Stimulated activated CD4-positive, alpha-beta T cell treated with anti-CD3 and anti-CD28 coated beads, Interleukin-12 subunit alpha, Interleukin-12 subunit beta, amount 100 ng/mL, for 48 hours (primary cell): ENCODE measurements around the gene PTPRN2.
"Not testable (repeated sequence)": the region's sequence is repeated elsewhere in the genome, so short reads cannot be mapped to it uniquely, and the experiment has no call there.

Experiments
- DNase-seq, 3 donors: peaks; one replicate each; pipeline ENCODE4 v3.0.0-alpha.2; 2020; ENCODE audit warnings: low read depth in 2 of 3, low spot score in 1 of 3

Gene PTPRN2

DNA sequence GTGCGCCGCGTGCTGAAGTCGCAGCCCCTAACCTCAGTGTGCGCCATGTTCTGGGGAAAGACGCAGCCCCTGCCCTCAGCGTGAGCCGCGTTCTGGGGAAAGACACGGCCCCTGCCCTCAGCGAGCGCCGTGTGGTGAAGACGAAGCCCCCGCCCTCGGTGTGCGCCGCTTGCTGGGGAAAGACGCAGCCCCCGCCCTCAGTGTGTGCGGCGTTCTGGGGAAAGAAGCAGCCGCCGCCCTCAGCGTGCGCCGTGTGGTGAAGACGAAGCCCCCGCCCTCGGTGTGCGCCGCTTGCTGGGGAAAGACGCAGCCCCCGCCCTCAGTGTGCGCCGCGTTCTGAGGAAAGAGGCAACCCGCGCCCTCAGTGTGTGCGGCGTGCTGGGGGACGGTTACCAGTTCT lies 383.7 kb downstream of the PTPRN2 start:
- DNase-seq: not testable (repeated sequence)

GRCh38 chr7:158194365-158194900 lies 393.2 kb downstream of the PTPRN2 start:
- DNase-seq: no peak

DNA sequence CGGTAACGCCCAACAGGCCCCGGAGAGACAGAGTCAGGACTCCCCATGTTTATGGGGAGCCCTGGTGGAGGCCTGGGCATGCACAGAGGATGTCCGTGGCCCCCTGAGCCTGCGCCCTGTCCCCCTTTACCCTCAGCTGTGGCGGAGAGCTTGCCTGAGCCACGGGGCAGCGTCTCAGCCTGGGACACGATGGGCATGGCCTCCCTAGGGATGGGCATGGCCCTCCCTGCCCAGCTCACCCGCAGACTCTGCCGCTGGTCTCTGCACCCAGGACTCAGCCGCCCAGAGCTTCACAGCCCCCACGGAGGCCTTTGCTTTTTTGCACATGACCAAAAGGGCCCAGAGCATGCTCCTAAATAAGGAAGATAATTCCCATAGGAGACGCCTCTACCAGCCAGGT lies 394.2 kb downstream of the PTPRN2 start:
- no peak for DNase-seq

DNA sequence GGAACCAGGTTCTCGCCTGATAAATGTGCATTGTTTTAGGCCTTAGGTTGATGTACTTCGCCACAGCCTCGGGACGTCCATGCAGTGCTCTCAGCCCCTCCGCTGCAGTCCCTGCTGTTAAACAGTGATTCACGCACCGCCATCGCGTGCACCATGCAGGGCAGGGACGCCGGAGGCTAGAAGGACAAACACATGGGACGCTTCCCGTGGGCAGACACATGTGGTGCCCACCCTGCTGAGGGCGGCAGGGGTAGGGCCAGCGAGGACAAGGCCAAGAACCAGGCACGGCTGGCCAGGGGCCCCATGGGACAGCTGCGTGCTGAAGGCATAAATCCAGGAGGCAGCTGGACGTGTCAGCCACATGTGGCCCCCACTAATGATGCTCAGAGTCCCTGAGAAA lies 394.7 kb downstream of the PTPRN2 start:
- DNase-seq: no peak

GRCh38 chr7:158192184-158192835 lies 395.3 kb downstream of the PTPRN2 start:
- no peak for DNase-seq

DNA sequence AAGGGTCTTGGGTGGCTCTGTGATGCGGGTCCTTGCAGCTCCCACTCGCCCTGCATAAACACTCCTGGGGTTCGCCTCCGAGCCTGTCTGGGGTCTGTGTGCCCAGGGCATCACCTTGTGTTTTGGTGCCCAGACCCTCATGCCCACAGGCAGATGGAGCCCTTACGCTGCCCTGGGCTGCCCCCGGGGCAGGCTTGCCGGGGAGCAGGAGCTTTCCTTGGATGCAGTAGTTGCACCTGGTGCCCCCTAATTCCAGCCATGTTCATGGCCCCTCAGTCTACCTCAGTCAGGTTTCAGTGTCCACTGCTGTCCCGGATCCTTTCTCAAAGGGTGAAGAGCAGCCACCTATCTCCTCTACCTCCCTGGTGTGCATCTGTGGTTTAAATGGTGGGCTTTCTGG lies 396.0 kb downstream of the PTPRN2 start:
- no peak for DNase-seq

GRCh38 chr7:158190756-158191155 lies 396.9 kb downstream of the PTPRN2 start:
- no peak for DNase-seq

DNA sequence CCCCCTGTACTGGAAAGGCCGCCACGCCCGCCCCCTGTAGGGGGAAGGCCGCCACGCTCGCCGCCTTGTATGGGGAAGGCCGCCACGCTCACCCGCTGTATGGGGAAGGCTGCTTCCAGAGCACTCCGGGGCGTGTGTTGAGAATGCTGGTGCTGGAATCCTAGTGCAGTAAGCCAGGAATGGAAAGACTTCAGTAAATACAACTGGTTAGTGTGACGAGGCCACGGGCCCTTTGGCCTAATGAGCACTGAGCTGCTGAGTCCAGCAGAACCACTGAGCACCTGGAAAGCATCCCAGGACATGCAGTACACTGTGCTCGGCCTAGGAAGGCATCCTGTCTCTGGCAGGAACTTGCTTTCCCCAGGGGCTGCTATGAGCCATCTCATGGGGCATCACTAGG lies 398.9 kb downstream of the PTPRN2 start:
- DNase-seq: no peak

DNA sequence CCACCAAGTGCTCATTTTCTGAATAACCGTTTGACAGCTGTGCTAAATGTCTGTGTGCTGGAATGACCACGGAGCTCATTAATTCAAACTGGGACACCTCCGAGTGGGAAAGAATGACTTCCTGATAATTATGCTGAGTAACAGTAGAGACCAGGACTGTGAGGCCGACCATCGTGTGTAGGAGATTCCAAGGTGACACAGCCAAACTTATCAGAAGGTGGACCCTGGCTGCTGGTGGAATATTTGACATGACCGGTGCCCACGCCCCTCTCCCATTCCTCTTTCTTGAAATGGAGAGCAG lies 400.0 kb downstream of the PTPRN2 start:
- no peak for DNase-seq

- no peak for DNase-seq
Observed at GRCh38 chr7:158186864-158187693, 400.5 kb downstream of the PTPRN2 start.

DNA sequence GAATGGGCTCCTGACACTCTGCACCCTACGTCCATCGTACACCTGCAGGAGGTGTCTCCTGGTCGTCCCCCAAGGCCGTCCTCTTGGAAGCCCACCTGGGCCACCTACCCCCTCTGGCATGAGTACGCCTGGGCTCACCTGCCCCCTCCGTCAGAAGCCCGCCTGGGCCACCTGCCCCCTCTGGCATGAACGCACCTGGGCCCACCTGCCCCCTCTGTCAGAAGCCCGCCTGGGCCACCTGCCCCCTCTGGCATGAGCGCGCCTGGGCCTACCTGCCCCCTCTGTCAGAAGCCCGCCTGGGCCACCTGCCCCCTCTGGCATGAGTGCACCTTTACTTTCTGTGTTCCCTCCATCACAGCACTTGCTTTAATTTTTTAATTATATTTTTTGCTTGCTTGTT lies 401.2 kb downstream of the PTPRN2 start:
- DNase-seq: no peak

GRCh38 chr7:158185653-158186052 lies 402.0 kb downstream of the PTPRN2 start:
- DNase-seq: no peak

DNA sequence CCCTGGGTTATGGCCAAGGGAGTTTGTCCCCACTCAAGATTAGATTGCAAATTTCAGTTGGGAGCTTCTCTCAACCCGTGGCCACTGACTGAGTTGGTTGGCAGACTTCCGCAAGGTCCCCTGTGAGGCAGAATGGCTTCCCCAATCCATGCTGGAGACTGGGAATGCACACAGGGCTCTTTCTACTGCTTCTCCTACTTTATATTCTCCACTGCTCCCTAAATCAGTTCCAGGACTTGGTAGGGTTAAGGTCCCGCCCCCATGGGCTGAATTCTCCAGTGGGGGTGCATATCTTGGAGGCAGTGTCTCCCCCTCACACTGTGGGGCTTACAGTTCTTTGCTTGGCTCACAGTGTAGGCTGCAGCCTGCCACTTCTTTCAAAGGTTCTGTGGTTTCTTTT lies 404.2 kb downstream of the PTPRN2 start:
- DNase-seq: no peak

GRCh38 chr7:158176561-158177173 lies 411.0 kb downstream of the PTPRN2 start:
- no peak for DNase-seq

DNA sequence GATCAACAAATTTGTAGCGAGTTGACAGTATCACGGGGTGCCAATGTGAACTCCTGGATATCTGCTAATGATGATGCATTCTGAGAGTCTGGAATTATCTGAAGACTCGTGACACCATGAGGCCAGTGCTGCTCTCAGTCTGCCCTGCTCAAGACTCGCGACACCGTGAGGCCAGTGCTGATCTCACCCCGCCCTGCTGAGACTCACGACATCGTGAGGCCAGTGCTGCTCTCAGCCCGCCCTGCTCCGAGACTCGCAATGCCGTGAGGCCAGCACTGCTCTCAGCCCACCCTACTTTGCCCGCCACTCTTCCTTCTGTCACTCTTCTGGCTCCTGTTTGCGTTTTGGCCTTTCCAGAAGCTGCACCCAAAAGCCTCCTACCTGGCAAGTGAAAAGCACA lies 411.8 kb downstream of the PTPRN2 start:
- DNase-seq: no peak

DNA sequence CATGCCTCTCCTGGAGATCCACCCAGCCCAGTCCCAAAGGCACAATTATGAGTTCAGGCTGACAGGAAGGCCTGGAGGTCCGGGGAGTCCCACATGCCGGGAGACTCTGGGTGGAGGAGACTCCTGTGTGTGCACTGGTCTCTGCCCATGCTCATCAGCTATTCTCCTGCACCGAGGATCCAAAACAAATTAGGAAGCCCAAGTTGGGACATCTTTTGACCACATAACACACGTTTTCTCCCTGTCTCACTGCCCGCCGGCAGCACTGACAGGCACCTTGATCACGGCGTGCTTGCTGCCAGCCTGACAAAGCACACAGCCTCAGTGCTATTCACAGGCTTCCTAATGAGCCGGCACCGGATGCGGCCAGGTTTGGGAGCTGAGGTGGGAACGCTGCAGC lies 412.7 kb downstream of the PTPRN2 start:
- no peak for DNase-seq

DNA sequence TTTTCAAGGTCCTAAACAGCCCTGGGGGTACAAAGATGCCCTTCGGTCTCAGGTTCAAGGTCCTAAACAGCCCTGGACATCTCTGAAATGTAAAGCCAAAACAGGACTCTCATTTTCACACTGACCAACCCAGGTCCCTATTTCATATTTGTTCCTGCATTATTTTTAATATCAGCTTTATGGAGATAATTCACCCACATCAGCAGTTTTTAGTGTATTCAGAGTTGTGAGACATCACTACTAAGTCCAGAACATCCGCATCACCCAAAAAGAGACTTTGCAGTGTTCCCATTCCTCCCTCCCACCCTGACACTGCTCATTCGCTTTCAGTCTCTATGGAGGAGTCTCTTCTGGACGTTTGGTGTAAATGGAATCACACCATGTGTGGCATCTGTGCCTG lies 420.2 kb downstream of the PTPRN2 start:
- no peak for DNase-seq

DNA sequence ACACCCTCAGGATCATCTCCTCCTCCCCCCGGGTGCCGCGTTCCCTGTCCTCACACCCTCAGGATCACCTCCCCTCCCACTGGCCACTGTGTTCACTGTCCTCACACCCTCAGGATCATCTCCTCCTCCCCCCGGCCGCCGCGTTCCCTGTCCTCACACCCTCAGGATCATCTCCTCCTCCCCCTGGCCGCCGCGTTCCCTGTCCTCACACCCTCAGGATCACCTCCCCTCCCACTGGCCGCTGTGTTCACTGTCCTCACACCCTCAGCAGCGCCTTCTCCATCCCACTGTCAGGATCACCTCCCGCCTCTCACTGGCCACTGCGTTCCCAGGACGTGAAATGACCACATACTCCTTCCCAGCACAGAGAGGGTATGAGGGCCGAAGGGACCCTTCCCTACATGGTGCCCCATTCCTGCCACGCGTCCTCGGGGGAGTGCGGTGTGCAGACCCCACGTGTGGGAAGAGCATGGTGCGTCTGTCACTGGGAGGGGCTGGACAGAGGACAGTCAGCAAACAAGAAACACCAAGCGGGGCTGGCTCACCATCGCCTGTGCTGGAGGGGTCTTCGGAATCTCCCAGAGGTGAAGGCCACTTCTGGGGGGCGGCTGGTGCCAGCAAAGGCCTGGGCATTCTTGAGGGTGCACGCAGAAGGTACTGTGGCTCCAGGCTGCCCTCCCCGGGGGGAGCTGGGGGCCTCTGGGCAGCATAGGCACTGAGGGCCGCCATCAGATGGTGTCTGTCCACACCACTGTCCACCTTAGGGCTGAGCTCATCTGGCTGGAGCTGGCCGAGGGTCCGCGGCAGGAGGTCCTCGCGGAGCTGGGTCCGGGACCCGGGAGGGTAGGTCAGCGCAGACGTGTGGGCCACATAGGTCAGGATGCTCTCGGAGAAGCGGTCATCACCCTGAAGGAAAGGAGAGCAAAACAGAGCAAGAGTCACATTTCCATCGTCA lies 421.0 kb downstream of the PTPRN2 start:
- no peak for DNase-seq

- DNase-seq: no peak
Observed at GRCh38 chr7:158165711-158166110, 421.9 kb downstream of the PTPRN2 start.

DNA sequence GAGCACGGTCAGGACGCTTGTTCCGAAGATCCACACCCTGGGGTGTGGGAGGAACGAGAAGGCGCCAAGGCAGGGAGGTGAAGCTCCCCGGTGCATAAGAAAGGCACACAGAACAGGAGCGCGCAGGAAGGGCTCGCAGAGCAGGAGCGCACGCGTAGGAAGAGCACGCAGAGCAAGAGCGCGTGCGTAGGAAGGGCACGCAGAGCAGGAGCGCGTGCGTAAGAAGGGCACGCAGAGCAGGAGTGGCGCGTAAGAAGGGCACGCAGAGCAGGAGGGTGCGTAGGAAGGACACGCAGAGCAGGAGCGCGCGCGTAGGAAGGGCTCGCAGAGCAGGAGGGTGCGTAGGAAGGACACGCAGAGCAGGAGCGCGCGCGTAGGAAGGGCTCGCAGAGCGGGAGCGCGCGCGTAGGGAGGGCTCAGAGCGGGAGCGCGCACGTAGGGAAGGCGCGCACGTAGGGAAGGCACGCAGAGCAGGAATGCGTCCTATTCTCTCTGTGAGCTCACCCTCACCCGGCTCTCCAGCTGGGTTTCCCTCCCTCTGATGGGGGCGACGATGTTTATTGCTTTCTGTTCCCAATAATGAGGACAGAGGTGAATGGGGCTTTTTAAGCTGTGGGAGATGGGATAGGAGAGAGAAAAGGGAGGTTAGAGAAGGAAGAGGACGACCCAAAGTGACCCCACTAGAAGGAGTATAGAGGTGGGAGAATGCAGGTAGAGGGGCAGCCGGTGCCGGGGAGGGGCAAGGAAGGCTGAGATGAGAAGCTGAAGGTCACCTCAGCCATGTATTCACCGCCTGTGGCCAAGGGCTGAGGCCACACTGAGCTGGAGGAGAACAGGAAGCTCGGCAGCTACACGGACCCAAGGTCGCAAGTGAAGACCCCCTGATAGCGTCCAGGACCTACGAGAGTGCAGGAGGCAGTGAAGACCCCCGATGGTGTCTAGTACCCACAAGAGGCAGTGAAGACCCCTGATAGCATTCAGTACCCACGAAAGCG lies 423.2 kb downstream of the PTPRN2 start:
- DNase-seq: no peak
